ENCODE measurements around the gene KIF14. TPM values are rescaled to one million over a fixed set of nuclear protein-coding genes. Genes with fewer than 3 reads are reported as not detected.
"Not testable (repeated sequence)": the region's sequence is repeated elsewhere in the genome, so short reads cannot be mapped to it uniquely, and the experiment has no call there.

Gene KIF14
- total RNA-seq, 1 donor from 2014 or later, result 3.8 TPM

DNA sequence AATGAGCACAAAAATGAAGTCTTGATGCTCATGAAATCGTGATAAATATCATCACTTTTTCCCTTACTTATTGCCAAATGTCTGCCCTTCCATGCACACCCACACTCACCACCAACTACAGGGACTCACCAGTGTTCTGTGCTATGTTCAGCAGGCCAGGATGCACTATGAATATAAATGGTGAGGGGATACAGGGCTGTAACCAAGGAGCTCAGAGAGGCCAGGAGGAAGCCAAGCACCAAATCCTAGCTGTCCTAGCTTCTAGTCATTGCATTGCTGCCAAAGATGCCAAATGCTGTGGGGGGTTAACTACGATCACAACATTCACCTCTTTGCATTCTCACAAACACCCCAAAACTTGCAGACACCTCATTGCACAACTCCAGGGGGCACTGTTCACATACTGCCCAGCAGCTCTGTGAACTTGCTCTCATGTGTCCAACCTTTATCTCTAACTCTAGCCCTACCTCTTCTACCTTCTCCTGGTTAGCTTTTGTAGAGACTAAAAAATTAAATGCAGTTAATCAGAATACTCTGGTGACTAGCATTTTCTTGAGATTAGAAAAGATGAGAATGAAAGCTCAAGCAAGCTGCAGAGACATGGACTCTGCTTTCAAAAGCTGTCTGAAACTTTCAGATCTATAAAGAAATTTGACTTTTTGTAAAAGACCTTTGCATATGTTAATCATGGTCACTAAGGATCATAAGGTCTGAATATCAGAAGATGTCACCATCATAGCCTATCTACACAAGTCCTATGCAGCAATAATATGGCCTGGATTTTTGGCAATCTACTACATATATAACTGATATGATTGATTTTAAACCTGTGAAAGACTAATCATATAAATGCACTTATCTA lies 13.9 kb upstream of the KIF14 start:
- Mint-ChIP-seq H3K4me1 (ENCODE audit: unreplicated experiment) (no peaks in the 10 kb centered on the region), H3K4me3 (ENCODE audit: unreplicated experiment) (no peak overlapping the region), H3K9me3 (ENCODE audit: unreplicated experiment) (no peaks in the 10 kb centered on the region), H3K27ac (ENCODE audit: unreplicated experiment) (no peak overlapping the region), H3K36me3 (ENCODE audit: low read depth, unreplicated experiment) (no peaks in the 10 kb centered on the region), H3K27me3 (ENCODE audit: unreplicated experiment) (peaks cover 2% of the 10 kb centered on the region)
- TF ChIP-seq, protein P1, sequence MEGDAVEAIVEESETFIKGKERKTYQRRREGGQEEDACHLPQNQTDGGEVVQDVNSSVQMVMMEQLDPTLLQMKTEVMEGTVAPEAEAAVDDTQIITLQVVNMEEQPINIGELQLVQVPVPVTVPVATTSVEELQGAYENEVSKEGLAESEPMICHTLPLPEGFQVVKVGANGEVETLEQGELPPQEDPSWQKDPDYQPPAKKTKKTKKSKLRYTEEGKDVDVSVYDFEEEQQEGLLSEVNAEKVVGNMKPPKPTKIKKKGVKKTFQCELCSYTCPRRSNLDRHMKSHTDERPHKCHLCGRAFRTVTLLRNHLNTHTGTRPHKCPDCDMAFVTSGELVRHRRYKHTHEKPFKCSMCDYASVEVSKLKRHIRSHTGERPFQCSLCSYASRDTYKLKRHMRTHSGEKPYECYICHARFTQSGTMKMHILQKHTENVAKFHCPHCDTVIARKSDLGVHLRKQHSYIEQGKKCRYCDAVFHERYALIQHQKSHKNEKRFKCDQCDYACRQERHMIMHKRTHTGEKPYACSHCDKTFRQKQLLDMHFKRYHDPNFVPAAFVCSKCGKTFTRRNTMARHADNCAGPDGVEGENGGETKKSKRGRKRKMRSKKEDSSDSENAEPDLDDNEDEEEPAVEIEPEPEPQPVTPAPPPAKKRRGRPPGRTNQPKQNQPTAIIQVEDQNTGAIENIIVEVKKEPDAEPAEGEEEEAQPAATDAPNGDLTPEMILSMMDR (IDR thresholded peaks at IDR 0.05; ENCODE audit: unreplicated experiment), result no peak
- DNase-seq (ENCODE audit: low spot score), result no peak

GRCh38 chr1:200631375-200631774 lies 10.8 kb upstream of the KIF14 start:
- TF ChIP-seq, protein P1 (IDR thresholded peaks at IDR 0.05; ENCODE audit: unreplicated experiment), result no peak
- H3K9me3 Mint-ChIP-seq (ENCODE audit: unreplicated experiment), result no peaks in the 10 kb centered on the region
- no peaks in the 10 kb centered on the region for H3K36me3 Mint-ChIP-seq (ENCODE audit: low read depth, unreplicated experiment)
- H3K27me3 Mint-ChIP-seq (ENCODE audit: unreplicated experiment), result peaks cover 3% of the 10 kb centered on the region
- H3K4me1 Mint-ChIP-seq (ENCODE audit: unreplicated experiment), result no peaks in the 10 kb centered on the region
- peak overlapping the region; percentile 26 for H3K4me3 Mint-ChIP-seq (ENCODE audit: unreplicated experiment)
- no peak overlapping the region for H3K27ac Mint-ChIP-seq (ENCODE audit: unreplicated experiment)
- DNase-seq (ENCODE audit: low spot score), result no peak

DNA sequence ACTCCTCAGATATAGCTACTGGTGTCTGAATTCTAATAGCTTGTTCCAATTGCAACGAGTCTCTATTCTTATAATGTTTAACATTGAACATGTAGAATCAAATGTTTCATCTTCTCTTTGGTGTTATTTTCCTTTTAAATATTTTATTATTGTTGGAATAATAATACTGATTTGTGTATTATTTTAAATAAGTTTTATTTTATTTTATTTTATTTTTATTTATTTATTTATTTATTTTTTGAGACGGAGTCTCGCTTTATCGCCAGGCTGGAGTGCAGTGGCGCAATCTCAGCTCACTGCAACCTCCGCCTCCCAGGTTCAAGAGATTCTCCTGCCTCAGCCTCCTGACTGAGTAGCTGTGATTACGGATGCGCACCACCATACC lies 10.0 kb upstream of the KIF14 start:
- H3K4me3 Mint-ChIP-seq (ENCODE audit: unreplicated experiment); H3K27me3 Mint-ChIP-seq (ENCODE audit: unreplicated experiment); H3K9me3 Mint-ChIP-seq (ENCODE audit: unreplicated experiment); H3K27ac Mint-ChIP-seq (ENCODE audit: unreplicated experiment); DNase-seq (ENCODE audit: low spot score); H3K36me3 Mint-ChIP-seq (ENCODE audit: low read depth, unreplicated experiment); H3K4me1 Mint-ChIP-seq (ENCODE audit: unreplicated experiment): not testable (repeated sequence)

DNA sequence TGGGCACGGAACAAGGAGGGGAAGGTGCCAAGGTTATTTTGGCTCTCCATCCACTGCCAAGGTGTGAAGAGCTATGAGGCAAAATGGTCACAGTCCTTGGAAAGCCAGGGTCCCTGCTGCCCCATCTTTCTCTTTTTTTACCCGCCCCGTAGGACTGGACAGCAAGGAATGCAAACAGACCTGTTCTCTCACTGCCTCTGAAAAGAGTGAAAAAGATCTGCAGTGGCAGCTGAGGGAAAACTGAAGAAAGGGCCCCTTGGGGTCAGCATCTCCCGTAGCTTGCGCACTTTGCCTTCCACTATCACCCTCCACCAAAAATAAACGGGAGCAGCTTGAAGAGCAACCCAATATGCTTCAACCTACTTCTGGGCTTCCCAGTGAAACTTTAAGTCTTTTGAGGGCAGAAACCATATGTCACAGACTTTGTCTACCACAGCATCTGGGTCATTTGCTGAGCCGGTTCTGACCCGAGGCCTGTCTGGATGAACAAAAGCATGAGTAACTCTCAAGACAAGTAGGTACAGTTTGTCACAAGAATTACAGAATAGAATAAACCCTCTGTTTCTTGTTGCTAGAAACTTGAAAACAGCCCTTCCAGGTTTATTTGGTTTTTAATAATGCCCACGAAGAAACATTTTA lies 9.4 kb upstream of the KIF14 start:
- H3K27me3 Mint-ChIP-seq (ENCODE audit: unreplicated experiment), result peaks cover 3% of the 10 kb centered on the region

DNA sequence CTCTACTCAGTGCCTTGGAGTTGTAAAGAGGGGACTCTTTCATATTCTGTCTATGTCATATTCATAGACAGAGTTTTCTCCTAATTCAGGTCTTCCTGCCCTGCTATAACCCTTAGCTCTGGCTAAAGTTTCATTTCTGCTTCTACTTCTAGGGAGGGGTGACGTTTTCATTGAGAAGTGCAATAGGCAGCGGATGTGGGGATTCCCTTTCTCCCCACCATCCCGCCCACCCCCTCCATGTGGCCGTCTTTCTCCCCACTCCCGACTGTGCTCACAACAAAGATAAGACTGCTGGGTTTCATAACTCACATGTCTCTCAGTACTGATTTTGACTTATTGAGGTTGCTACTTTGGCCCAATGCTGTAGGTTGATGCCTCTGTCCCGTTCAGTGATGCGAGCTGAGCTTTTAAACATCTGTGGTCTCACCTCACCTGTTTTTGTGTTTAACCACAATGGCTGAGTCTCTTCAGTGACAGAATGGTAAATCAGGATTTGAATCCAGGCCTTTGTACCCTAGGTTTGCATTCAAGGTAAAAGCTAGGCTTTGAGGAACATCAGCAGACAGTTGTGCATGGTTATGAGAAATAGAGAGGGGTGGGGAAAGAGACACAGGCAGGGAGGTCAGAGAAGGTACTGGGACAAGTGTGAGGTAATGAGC lies 7.8 kb upstream of the KIF14 start:
- DNase-seq (ENCODE audit: low spot score), result no peak
- H3K36me3 Mint-ChIP-seq (ENCODE audit: low read depth, unreplicated experiment), result no peaks in the 10 kb centered on the region
- TF ChIP-seq, protein P1 (IDR thresholded peaks at IDR 0.05; ENCODE audit: unreplicated experiment), result no peak
- no peaks in the 10 kb centered on the region for H3K9me3 Mint-ChIP-seq (ENCODE audit: unreplicated experiment)
- no peaks in the 10 kb centered on the region for H3K4me1 Mint-ChIP-seq (ENCODE audit: unreplicated experiment)
- H3K27me3 Mint-ChIP-seq (ENCODE audit: unreplicated experiment), result peaks cover 3% of the 10 kb centered on the region
- no peak overlapping the region for H3K27ac Mint-ChIP-seq (ENCODE audit: unreplicated experiment)
- H3K4me3 Mint-ChIP-seq (ENCODE audit: unreplicated experiment), result no peak overlapping the region

More for the DNA sequence above, 9.4 kb upstream of the KIF14 start:
- no peaks in the 10 kb centered on the region for H3K4me1 Mint-ChIP-seq (ENCODE audit: unreplicated experiment)
- H3K36me3 Mint-ChIP-seq (ENCODE audit: low read depth, unreplicated experiment), result no peaks in the 10 kb centered on the region
- H3K9me3 Mint-ChIP-seq (ENCODE audit: unreplicated experiment), result no peaks in the 10 kb centered on the region
- TF ChIP-seq, protein P1 (IDR thresholded peaks at IDR 0.05; ENCODE audit: unreplicated experiment), result no peak
- no peak overlapping the region for H3K27ac Mint-ChIP-seq (ENCODE audit: unreplicated experiment)
- no peak for DNase-seq (ENCODE audit: low spot score)
- no peak overlapping the region for H3K4me3 Mint-ChIP-seq (ENCODE audit: unreplicated experiment)
